ENCODE data around the gene SRSF4.
"Not testable (repeated sequence)": the region's sequence is repeated elsewhere in the genome, so short reads cannot be mapped to it uniquely, and the experiment has no call there.

SRSF4 gene

DNA sequence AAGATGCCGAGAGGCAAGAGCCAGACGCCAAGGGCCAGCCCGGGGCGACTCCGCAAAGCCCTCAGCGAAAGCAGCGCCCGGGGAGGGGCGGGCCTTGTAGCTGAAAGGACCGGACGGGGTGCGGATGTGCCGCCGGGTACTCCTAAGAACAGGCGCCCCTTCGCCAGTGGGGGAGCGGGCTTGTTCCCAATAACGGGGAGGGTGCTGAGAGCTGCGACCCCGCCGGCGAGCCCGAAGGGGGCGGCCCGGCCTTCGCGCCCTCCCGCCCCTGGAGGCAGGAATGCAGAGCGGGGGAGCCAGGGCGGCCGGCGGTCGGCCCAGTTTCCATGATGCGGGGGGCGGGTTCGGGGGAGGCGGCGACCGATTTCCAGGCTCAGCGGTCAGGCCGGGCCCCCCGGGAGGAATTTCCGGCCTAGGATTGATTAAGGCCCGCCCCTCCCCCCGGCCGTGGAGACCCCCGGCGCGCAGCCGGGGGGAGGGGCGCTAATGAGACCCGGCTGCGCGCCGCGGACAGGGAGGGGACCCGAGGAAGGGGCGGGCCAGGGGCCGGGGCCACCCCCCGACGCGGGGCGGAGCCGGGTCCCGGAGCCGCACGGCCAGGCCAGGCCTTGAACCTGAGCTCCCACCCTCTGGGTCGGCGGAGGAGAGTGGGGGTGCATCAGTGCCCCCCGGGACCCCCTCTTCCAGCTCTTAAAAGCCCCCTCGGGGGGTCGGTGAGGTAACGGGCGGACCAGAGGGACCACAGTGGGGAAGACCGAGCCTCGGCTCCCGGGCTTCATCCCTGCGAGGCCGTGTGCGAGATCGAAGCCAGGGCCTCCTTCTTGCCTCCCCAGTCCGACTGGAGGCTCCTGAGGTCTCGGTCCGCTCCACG lies 57.1 kb downstream of the SRSF4 start:
- peak; percentile 10 for DNase-seq

DNA sequence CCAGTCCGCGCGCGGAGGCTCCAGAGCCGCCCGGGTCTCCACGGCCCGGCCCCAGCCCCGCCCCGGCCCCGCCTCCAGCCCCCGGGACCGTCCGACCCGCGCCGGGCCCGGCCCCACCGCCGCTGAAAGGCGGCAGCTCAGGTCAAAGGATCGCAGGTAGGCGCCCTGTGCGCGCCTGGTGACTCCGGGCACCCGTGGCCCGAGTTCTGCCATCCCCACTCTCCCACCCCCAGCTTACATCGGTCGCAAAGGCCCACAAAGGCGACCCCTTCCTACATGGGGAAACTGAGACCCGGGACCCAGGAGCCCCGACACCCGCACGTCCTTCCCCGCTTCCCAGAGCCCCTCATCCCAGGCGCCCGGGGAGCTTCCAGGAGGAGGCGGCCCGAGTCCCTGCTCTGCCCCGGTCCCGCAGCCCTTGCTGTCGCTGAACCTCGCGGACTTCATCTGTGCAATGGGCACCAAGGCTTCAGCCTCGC lies 57.8 kb downstream of the SRSF4 start, which contains the start of gene TMEM200B:
Gene TMEM200B (minus strand): TSS at position 17 of the 479 bp plus-strand sequence. CDS start 2,075 bp downstream, outside the sequence.
- no peak for DNase-seq

DNA sequence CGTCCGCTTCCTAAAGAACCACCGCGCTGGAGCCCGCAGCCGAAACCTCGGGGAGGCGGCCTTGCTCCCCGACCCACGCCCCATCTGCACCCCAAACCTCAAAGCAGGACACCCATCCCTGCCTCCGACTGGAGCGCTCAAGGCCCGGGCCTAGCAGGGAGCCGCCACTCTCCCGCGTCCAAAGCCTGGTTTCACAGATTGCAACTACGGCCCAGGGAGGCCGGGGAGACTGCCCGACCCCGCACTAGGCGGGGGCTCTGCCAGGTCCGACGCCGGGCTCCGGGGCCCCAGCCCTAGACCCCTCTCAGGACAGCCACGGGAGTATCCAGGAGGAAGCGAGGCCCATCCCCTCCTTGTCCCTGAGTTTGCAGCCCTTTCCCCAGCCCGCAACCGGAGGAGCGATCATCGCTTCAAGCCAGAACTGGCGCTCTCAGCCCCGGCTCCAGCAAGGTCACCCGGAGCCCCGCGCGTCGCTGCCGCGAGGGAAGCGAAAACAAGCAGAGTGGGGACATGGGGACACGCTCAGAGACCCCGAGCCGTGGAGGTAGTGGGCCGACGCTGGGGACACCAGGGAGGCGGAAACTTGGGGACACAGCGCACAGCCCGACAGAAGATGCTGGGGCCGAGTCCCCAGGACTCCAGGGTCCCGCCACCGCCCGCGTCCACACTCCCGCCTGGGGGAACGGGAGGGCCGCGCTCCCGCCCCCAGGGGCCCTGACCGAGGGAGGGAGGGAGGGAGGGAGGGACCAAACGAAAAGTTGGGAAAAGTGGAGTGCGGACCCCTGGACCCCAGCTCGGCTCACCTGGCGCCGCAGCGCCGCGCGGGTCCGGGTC lies 58.4 kb downstream of the SRSF4 start:
- DNase-seq: no peak

DNA sequence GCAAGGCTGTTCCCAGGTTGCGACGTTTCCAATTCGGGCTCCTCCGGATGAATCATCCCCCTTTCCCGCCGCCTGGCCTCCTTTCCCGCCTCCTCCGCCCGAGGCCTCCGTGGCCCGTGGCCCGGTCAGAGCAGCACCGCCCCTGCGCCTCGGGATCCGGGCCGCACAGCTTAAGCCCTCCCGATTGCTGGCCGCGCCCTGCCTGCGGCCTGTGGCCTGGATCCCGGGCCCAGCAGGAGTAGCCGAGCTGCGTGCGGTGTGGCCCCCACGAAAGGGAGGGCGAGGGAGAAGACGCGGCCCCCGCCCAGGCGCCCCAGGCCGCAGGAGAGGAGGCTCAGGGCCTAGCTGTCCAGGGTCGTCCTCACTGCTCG lies 59.0 kb downstream of the SRSF4 start:
- DNase-seq: no peak

DNA sequence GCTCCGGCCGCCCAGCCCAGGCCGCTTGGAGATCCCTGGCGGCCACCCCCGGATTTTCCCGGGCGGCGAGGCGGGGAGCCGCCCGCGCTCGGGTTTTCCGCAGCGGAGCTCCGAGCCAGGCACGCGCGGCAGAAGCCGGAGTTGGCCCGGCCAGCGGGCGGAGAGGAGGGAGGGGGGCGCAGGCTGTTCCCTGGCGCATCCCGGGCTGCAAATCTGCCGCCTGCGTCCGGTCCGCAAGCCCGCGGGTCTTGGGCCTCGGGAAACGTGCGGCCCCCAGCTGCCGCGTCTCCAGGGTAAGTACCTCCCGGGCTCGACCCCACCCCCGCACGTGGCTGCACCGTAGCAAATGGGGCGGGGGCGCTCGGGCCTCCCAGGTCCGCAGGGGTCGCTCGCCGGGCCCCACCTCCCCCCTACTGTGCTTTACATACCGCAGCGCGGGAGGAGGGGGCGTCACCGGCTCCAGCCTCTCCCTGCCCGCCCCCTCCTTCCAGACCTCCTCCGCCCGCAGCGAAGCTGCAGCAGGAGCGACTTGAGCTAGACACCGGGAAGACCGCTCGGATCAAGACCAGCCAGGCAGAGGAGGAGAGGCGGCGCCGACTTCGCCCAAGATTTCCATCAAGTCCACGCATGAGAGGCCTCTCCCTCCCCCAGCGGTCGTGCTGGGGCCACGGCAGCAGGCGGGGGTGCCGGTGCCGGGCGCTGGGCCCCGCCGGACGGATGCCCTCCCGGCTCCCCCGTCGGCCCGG lies 59.6 kb downstream of the SRSF4 start:
- no peak for DNase-seq

DNA sequence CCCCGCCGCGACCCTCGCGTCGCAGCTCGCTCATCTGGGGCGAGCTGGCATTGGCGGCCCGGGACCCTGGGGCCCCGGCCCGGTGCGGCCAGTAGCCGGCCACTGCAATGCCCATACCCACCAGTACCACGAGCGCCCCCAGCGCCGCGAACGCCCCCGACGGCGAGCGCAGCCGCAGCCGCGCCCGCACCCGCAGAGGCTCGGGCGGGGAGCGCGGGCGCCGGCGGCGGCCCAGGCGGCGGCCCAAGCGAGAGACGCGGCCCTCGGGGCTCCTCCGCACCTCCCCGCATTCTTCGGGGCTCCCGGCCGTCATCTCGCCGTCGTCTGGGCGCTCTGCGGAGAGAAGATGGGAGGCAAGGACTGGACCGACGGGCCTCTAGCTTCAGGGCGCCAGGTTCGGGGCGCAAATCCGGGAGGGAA lies 60.2 kb downstream of the SRSF4 start:
- no peak for DNase-seq

DNA sequence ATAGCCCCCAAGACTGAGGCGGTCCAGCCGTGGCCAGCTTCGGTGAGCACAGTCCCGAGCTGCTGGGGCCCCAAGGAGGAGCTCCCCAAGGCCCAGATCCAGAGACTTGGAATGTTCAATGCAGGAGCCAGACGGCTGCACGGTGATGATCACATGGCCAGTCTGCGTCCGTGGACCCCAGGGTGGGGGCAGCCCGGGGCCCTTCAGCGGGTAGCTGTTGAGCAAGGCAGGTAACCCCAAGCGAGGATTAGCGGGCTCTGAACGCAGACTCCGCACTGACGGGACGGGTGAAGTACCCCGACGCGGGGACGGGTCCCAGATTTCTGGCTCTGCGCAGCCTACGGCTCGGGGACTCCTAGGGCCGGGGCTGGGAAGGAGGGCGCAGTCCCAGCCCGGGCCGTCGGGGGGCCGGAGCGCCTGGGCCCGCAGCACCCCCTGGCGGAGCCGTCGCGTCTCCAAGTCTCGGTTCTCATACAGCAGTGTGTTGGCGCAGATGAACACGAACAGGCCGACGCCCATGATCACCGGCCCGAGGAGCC lies 60.7 kb downstream of the SRSF4 start:
- peak; percentile 26 for DNase-seq

DNA sequence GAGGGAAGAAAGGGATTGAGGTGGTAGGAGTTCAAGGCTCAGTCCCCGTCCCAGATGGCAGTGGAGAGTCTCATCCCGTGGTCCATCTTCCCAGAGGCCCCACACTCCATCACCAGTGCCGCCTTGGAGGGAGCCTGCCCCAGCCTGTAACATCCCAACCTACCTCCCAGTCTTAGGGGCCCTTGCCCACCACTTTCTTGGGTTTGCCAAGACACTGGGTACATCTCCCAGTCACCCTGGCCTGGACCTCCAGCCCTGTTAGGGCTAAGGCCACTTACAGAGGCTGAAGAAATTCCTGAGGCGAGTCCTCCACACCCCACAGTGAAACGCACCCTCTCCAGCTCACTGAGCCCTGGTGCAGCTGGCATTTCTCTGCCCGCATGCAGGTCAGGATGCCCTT lies 61.3 kb downstream of the SRSF4 start:
- DNase-seq: no peak

DNA sequence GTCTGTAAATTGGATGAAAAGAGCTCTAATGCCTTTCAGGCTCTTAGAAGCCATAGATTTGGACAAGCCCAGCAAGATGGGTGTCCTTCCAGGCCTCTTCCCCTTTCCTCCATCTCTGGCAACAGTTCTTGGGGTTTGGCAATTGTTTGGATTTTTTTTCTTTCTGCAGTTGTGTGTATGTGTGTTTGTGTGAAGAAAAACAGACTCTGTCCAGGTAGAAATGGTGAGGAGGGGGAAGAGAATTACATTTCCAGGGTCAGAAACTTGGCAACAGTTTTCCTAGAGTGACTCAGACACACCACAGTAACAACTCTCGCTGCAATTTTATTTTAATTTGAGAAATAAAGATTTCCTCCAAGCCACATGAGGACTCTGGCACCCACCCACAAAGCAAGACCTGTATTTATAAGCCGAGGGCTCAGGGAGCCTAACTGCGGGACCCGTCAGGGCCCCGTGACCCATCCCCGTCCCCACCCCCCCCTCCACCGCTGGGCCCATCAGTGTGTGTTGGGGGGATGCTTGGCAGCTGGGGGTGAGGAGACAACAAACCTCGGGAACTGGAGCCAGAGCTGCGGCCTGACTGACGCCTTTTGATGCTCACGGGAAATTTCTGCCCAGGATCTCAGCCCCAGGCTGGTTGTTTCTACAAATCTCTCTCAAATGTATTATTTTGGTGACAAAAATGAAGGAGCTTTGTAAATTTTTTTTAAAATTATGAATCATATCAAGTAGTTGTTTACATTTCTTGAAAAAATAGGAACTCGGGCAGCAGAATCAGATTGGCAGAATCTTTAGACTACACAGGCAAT lies 62.4 kb downstream of the SRSF4 start:
- DNase-seq: no peak

DNA sequence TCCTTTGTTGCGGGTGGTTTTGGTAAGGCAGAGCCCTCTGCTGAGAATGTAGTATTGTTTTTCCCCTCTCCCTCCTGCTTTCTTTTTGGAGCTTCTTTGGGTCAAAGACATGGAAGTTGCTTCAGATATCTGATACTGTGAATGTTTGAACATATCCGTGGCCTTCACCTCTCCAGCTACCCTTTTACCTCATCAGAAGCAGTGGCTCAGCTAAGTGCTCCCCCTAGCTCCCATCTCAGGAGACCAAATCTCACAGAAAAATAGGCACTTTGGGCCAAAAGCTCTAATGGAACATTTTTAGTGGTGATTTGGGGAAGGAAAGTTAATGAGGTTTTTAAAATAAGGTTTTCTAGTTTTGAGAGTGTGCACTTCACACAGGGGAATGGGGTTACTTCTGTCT lies 64.3 kb downstream of the SRSF4 start:
- no peak for DNase-seq

DNA sequence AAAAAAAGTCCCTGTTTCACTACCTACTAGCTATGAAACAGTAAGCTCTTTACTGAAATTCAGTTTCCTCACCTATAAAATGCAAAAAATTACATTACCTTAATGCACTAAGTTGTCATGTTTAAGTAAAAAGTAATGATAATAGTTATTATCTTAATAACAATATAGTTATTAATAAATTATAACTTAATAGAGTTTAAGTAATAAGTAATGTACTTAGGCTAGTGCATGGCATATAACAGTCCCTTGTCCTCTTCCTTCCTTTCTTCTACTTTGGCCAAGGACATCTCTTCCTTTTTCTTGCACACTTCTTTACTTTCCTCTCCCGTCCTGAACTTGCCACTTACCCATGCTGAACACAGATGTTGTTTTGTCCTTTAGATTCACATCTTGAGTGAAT lies 67.0 kb downstream of the SRSF4 start:
- no peak for DNase-seq

DNA sequence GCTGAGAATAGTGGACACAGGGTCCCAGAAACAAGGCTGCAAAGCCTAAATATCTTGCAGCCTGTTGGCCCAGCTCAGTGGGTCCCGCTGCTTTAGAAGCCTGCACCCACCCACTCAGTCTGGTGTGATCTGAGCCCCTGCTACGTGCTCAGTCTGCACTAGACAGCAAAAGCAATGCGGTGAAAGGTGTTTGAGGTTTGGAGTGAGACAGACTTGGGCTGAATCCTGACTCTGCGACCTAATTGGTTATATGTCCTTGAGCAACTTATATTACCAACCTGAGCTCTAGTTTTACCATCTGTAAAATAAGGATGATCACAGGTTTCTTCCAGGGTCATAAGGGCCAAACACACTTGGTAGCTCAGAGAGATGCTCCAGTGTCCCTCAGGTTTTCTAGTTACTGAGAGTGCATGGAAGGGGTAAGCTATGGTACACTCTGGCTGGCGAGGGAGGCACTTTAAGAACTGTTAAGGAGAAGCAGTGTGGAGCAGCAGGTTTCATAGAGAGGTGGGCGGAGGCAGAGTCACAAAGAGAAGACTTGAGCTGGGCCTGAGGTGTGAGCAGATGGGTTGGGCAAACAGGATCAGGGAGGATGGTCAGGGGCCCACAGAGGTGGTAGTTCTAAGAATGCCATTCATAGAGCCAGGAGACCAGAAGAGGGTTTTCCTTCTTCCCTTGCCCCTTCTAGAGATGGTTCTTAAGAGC lies 68.1 kb downstream of the SRSF4 start:
- DNase-seq: no peak

DNA sequence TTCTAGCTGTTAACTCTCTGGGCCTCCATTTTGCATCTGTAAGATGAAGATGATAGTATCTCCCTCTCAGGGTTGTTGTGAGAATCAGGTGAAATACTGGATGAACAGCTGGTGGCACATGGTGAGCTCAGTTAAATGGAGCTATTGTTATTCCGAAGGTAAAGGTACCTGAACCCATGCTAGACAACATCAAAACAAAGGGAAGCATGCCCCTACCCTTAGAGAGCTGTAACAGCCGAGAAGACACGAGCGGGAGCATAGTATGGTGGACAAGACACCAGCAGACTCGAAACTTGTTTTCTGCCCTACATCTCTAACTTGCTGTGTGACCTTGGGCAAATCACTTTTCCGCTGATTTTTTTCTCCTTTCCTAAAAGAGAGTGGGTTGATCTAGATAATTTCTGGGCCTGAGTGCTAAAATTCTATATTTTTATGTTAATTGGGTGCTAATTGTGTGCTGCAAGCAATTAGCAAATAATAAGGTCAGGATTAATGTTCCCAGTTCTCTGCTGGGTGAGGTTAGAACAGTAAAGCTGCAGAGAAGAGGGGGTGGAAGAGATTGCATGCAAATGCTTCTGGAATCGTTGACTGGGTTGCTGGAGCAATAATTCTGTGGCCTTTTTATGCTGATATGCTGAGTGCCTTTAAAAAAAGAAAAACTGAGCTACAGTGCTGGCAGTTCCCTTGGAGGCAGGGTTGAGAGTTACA lies 68.8 kb downstream of the SRSF4 start:
- no peak for DNase-seq

DNA sequence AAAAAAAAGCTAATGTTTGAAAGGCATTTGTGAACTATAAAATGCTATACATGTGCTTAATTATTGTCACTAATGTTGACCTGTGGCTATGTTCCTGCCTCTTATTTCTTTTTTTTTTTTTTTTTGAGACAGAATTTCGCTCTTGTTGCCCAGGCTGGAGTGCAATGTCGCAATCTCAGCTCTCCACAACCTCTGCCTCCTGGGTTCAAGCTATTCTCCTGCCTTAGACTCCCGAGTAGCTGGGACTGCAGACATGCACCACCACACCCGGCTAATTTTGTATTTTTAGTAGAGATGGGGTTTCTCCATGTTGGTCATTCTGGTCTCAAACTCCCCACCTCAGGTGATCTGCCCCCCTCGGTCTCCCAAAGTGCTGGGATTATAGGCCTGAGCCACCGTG lies 73.7 kb downstream of the SRSF4 start:
- not testable (repeated sequence) for DNase-seq

DNA sequence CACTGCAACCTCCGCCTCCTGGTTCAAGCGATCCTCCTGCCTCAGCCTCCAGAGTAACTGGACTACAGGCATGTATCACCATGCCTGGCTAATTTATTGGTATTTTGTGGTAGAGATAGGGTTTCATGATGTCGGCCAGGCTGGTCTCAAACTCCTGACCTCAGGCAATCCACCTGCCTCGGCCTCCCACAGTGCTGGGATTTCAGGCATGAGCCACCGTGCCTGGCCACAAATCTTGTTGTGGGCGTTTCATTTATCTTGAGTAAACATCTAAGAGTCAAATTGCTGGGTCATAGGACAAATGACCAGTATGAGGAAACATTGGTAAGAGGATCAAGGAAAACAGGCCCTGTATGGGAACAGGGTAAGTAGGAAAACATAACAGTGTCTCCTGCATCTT lies 75.9 kb downstream of the SRSF4 start:
- DNase-seq: no peak

DNA sequence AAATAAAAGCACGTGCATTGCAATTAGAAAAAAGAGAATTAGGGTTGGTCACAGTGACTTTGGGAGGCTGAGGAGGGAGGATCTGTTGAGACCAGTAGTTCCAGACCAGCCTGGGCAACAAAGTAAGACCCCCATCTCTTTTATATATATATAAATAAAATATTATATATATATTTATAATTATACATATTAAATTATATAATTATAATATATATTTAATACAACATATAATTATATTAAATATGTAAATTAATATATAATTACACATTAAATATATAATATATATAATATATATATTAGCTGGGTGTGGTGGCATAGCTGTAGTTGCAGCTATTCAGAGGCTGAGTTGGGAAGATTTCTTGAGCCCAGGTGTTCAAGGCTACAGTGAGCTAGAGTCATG lies 81.2 kb downstream of the SRSF4 start:
- DNase-seq: no peak

DNA sequence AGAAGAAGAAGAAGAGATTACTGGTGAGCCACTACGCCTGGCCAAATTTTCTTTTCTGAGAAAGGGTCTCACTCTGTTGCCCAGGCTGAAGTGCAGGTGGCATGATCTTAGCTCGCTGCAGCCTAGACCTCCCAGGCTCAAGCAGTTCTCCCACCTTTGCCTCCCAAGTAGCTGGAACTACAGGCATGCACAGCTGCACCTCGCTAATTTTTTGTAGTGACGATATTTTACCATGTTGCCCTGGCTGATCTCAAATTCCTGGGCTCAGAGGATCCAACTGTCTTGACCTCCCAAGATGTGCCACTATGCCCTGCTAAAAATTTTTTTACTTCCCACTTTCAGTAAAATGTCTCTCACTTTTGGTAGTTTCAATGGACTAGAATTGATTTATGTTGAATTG lies 82.4 kb downstream of the SRSF4 start:
- no peak for DNase-seq
